GM21529 (cell line): ENCODE data around the gene PDE4D.

Experiments
- ATAC-seq: cut with Tn5 transposase; IDR thresholded peaks from one replicate; pipeline ENCODE4 v1.9.1; 2021; ENCODE audit not compliant: unreplicated experiment

Gene PDE4D

GRCh38 chr5:59529239-59529638 lies 364.3 kb downstream of the PDE4D start:
- no peak for ATAC-seq

GRCh38 chr5:59528202-59528862 lies 365.2 kb downstream of the PDE4D start:
- no peak for ATAC-seq

- no peak for ATAC-seq
Measured at GRCh38 chr5:59525957-59526356, 367.6 kb downstream of the PDE4D start.

- no peak for ATAC-seq
Measured at GRCh38 chr5:59525311-59525710, 368.2 kb downstream of the PDE4D start.

GRCh38 chr5:59522201-59522831 lies 371.2 kb downstream of the PDE4D start:
- ATAC-seq = no peak

GRCh38 chr5:59521476-59521875 lies 372.1 kb downstream of the PDE4D start:
- no peak for ATAC-seq

GRCh38 chr5:59519338-59519737 lies 374.2 kb downstream of the PDE4D start:
- ATAC-seq = no peak

- no peak for ATAC-seq
Measured at GRCh38 chr5:59517926-59518585, 375.5 kb downstream of the PDE4D start.

- ATAC-seq = no peak
Measured at GRCh38 chr5:59516161-59516560, 377.4 kb downstream of the PDE4D start.

- ATAC-seq = no peak
Measured at GRCh38 chr5:59506285-59506877, 387.1 kb downstream of the PDE4D start.

GRCh38 chr5:59504043-59504442 lies 389.5 kb downstream of the PDE4D start:
- ATAC-seq = no peak

- no peak for ATAC-seq
Measured at GRCh38 chr5:59503220-59503619, 390.3 kb downstream of the PDE4D start.

GRCh38 chr5:59501316-59501715 lies 392.2 kb downstream of the PDE4D start:
- no peak for ATAC-seq

GRCh38 chr5:59500014-59500413 lies 393.5 kb downstream of the PDE4D start:
- no peak for ATAC-seq

- ATAC-seq = no peak
Measured at GRCh38 chr5:59497207-59497606, 396.3 kb downstream of the PDE4D start.

GRCh38 chr5:59496524-59497134 lies 396.9 kb downstream of the PDE4D start:
- peak; percentile 65 for ATAC-seq

GRCh38 chr5:59491945-59492344 lies 401.6 kb downstream of the PDE4D start:
- ATAC-seq = no peak

- ATAC-seq = no peak
Measured at GRCh38 chr5:59489551-59489950, 404.0 kb downstream of the PDE4D start.

- no peak for ATAC-seq
Measured at GRCh38 chr5:59487772-59488729, 405.5 kb downstream of the PDE4D start.

- ATAC-seq = no peak
Measured at GRCh38 chr5:59487068-59487686, 406.3 kb downstream of the PDE4D start.
